ENCODE data around the gene CRMP1.

DNA sequence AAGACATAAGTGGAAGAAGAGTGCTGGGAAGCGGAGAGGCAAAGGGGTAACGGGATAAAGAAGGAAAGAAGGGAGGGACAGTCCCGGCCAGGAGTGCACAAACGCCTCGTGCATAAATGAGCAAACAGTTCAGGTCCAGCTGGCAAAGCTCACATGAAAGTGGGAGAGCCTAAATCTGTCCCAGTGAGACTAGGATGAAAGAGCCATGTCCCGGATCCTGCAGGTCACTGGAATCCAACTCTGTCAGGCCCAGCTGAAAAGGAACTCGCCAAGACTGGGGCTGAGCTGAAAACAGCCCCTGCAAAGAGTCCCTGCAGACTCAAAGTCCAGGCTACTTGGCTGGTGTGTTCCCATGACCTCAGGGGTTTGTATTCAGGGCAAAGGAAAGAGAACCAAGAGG is 38.0 kb upstream of the CRMP1 start:
- TF ChIP-seq, protein P1, sequence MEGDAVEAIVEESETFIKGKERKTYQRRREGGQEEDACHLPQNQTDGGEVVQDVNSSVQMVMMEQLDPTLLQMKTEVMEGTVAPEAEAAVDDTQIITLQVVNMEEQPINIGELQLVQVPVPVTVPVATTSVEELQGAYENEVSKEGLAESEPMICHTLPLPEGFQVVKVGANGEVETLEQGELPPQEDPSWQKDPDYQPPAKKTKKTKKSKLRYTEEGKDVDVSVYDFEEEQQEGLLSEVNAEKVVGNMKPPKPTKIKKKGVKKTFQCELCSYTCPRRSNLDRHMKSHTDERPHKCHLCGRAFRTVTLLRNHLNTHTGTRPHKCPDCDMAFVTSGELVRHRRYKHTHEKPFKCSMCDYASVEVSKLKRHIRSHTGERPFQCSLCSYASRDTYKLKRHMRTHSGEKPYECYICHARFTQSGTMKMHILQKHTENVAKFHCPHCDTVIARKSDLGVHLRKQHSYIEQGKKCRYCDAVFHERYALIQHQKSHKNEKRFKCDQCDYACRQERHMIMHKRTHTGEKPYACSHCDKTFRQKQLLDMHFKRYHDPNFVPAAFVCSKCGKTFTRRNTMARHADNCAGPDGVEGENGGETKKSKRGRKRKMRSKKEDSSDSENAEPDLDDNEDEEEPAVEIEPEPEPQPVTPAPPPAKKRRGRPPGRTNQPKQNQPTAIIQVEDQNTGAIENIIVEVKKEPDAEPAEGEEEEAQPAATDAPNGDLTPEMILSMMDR (optimal IDR thresholded peaks at IDR 0.05 in 1 of 3, IDR thresholded peaks at IDR 0.05 in 1 of 3, conservative IDR thresholded peaks at IDR 0.05 in 1 of 3; ENCODE audit: extremely low read depth in 1 of 3, insufficient read depth in 2 of 3, low read length in 3 of 3) = no peak
- TF ChIP-seq EZH2 (IDR thresholded peaks at IDR 0.05; ENCODE audit: low read length) = no peak

Data from keratinocyte (primary cell).